ENCODE results near the gene GUK1. TPM values are rescaled to one million over a fixed set of nuclear protein-coding genes. Genes with fewer than 3 reads are reported as not detected.
"Not testable (repeated sequence)": the region's sequence is repeated elsewhere in the genome, so short reads cannot be mapped to it uniquely, and the experiment has no call there.

GUK1 gene
- total RNA-seq, 1 donor from 2014 or later: 127 TPM

DNA sequence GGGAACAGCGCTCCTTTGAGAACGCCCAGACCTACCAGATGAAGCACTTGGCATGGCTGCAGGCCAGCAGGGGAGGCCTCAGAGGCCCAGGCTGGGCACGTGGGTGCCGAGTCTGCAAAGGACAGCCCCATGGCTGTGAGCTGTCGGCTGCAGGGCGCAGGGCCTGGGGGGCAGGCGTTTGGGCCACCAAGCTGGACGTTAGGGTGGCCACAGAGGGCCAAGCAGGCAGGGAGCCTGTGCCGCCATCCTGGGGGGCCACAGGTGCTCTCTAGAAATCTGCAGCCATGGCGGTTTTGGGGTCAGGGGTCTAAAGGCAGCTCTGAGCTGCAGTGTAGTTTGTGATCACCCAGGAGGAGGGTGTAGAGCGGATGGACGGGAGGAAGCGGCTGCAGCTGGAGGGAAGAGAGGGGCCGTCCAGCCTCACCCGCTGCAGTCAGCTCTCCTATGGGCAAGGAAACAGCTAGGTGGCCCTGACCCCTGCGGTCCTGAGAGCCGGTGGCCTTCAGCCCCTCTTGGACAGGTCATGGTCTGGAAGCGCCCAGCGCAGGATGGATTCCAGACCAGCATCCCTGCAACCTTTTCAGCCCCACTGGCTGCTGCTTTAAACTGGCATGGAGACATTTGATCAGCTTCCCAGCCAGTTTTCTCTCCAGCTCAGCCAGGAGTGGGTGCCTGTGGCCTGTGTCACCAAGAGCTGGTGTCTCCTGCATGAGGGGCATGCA is 36.5 kb downstream of the GUK1 start:
- DNase-seq (ENCODE audit: low read depth): no peak

GRCh38 chr1:228177183-228177475 is 37.0 kb downstream of the GUK1 start:
- DNase-seq (ENCODE audit: low read depth): no peak

DNA sequence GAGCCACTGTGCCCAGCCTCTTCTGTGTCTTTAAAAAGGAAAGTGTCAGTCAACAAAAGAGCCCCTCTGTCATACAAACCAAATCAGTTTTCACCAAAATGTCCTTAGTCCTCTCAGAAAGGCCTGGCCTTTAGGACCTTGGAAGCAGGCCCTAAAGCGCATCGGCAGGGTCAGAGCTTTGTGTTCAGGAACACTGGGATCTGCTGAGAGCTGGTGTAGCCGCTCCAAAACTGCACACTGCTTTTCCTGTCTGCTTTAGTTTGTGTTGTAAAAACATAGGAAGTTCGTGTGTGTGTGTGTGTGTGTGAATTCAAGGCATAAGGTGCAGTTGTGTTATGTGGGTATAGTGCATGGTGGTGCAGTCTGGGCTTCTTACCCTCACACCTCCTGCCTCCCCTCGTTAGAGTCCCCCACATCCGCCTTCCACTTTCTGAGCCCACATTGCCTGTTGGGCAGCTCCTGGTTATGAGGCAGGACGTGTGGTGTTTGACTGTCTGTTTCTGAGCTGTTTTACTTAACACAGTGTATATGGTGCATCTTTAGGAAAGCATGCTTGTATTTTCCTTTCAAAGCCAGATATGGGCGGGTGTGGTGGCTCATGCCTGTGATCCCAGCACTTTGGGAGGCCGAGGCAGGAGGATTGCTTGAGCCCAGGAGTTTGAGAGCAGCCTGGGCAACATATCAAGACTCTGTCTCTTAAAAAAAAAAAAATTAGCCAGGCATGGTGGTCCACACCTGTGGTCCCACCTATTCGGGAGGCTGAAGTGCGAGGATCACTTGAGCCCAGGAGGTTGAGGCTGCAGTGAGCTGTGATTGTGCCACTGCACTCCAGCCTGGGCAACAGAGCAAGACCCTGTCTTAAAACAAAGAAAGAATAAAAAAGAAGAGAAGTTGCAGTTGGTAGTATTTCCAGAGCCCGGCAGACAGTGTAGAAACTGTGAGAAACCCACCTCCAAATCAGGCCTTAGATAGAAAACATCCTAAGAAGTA is 37.9 kb downstream of the GUK1 start:
- DNase-seq (ENCODE audit: low read depth): no peak

DNA sequence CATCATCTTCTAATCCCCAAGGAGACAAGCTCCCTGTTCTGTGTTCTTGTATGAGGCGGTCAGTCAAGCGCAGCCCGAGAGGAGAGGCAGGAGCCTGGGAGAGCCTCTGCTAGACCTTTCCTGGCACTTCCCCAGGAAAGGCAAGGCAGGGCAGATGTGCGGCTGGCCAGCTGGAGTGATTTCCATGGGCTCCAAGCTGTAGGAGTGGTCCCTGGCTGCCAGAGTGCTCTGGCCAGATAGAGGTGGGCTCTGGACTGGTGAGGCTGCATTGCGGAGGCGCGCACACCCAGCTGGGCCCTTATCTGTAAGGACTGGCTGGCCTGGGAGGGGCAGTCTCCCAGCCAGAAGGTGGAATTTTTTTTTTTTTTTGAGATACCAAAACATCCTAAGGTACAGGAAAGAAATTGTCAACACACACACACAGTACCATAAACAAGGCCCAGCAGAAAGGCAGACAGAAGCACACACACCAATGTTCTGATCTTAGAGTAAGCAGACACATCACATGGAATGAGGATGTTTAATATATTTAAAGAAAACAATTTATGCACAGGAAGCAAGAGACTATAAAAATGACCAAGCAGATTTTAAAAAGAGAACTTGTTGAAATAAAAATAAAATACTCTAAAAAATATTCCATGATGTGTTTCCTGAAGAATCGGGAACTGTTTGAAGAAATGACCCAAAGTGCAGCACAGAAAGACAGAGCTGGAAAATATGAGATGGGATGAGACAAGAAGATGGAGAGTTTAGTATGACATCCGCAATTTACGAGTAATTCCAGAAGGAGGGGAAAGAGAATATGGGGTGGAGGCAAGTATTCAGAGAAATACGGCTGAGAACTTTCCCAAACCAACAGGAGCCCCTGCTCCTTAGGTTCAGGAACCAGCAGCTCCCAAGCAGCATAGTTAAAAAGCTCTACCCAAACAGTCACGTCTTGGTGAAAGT is 38.9 kb downstream of the GUK1 start:
- DNase-seq (ENCODE audit: low read depth): no peak

- DNase-seq (ENCODE audit: low read depth): no peak
Measured at GRCh38 chr1:228180271-228180958, 40.3 kb downstream of the GUK1 start.

DNA sequence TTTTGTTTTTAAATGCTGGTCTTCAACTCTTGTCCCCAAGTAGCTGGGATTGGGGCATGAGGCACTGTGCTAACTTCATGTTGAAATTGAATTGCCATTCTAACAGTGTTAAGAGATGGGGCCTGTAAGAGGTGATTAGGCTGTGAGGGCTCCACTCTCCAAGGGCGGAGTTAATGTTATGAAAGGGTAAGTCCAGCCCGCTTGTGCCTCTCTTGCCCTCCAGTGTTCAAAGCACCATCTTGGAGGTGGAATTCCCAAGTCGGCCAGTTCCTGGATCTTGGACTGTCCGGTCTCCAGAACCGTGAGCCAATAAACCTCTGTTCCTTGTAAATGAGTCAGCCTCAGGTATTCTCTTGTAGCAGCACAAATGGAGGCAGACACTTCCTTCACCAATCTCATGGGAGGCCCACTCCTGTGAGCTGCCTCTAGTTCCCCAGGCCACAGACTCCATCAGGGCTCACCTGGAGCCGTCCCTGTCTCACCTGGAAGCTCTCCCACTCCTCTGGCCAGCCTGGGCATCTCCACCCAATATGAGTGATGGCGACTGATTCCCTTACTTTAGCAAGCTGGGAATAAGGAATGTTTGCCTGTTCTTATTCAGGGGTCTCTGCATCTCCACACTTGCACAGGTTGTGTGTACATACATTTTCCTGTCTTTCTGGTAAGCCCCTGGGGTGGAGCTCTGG is 41.0 kb downstream of the GUK1 start:
- DNase-seq (ENCODE audit: low read depth): no peak

DNA sequence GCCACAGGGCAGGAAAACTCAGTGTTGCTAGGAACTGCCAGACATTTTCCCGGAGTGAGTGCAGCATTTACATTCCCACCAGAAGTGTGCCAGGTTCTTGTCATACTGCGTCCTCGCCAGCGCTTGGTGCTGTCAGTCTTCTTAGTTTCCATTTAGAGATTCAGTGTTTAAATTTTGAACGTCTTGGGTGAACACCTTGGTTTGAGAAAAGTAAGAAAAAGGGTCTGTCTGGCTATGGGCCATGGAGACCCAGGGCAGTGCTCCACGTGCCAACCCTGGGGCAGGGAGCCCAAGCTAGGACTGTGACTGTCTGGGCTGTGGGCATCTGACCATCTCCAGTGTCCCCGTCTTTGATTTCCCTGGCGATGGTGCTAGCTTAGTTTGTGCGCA is 41.6 kb downstream of the GUK1 start:
- DNase-seq (ENCODE audit: low read depth): no peak

DNA sequence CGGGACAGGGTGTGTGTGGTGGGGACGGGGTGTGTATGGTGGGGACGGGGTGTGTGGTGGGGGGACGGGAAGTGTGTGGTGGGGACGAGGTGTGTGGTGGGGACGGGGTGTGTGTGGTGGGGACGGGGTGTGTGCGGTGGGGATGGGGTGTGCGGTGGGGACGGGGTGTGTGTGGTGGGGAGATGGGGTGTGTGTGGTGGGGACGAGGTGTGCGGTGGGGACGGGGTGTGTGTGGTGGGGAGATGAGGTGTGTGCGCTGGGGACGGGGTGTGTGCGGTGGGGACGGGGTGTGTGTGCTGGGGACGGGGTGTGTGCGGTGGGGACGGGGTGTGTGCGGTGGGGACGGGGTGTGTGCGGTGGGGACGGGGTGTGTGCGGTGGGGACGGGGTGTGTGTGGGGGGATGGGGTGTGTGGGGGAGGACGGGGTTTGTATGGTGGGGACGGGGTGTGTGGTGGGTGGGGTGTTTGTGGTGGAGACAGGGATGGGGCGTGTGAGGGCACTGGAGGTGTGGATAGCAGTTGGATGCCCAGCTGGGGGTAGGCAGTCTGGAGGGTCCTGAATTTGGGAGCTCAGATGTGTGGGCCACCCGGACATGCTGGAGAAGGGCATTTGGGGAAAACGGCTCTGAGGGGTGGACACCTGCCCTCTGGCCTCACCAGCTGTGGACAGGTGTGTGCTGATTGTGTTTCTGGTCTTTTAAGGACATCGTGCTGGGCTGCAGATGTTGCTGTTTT is 42.4 kb downstream of the GUK1 start:
- no peak for DNase-seq (ENCODE audit: low read depth)

GRCh38 chr1:228184152-228184551 is 44.1 kb downstream of the GUK1 start:
- no peak for DNase-seq (ENCODE audit: low read depth)

- no peak for DNase-seq (ENCODE audit: low read depth)
Measured at GRCh38 chr1:228185641-228185965, 45.5 kb downstream of the GUK1 start.

DNA sequence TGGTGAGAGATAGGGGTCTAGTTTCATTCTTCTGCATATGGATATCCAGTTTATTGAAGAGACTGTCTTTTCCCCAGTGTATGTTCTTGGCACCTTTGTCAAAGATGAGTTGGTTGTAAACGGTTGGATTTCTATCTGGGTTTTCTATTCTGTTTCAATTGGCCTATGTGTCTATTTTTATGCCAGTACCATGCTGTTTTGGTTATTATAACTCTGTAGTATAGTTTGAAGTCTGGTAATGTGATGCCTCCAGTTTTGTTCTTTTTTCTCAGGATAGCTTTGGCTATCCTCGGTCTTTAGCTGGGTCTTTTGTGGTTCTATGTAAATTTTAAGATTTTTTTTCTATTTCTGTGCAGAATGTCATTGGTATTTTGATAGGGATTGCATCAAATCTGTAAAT is 48.2 kb downstream of the GUK1 start:
- DNase-seq (ENCODE audit: low read depth): not testable (repeated sequence)

GRCh38 chr1:228190182-228190581 is 50.1 kb downstream of the GUK1 start:
- no peak for DNase-seq (ENCODE audit: low read depth)

DNA sequence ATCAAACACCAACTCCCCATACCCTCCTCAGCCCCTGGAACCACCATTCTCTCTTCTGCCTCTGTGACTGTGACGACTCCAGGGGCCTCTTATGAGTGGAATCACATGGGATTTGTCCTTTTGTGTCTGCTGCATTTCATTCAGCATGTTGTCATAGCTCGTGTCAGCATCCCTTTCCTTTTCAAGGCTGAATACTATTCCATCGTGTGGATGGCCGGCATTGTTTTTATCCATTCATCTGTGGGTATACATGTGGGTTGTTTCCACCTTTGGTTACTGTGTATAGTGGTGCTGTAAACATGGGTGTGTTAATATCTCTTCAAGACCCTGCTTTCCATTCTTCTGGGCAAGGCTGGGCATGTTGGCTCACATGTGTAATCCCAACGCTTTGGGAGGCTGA is 50.7 kb downstream of the GUK1 start:
- DNase-seq (ENCODE audit: low read depth): no peak

- DNase-seq (ENCODE audit: low read depth): no peak
Measured at GRCh38 chr1:228194436-228194835, 54.4 kb downstream of the GUK1 start.

- no peak for DNase-seq (ENCODE audit: low read depth)
Measured at GRCh38 chr1:228194921-228195812, 55.1 kb downstream of the GUK1 start.

- DNase-seq (ENCODE audit: low read depth): no peak
Measured at GRCh38 chr1:228197555-228198147, 57.6 kb downstream of the GUK1 start.

All from renal cortical epithelial cell (primary cell).